ENCODE results near the gene JADE2.

DNA sequence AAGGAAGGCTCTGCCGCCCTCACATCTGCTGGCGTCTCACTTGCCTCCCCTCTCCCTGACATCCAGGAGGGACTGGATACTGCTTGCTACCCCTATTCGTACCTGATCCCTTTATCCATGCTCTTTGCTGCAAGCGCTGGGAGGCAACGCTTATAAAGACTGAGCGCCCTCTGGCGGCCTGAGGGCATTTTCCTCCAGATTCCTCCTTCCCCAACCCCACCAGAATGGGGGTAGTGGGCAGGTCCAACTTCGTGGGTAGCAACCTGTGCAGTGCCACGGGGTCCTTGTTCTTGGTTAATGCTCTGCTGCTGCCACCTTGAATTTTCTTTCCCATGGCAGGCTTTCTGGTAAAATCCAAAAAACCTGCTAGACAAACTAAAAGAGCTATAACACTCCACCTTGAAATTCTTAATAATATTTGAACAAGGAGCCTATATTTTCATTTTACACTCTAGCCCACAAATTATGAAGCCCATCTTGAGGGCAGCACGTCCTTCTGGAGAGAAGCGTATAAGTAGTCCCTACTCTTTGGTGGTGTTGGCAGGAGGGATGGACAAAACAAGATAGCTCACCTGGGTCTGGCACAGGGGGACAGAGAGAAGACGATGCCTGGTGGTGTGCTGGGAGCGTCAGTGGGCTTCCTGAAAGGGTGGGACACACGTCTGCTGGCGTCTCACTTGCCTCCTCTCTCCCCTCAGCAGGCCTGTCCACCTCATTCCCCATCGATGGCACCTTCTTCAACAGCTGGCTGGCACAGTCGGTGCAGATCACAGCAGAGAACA is 52.5 kb downstream of the JADE2 start:
- TF ChIP-seq, protein P1, sequence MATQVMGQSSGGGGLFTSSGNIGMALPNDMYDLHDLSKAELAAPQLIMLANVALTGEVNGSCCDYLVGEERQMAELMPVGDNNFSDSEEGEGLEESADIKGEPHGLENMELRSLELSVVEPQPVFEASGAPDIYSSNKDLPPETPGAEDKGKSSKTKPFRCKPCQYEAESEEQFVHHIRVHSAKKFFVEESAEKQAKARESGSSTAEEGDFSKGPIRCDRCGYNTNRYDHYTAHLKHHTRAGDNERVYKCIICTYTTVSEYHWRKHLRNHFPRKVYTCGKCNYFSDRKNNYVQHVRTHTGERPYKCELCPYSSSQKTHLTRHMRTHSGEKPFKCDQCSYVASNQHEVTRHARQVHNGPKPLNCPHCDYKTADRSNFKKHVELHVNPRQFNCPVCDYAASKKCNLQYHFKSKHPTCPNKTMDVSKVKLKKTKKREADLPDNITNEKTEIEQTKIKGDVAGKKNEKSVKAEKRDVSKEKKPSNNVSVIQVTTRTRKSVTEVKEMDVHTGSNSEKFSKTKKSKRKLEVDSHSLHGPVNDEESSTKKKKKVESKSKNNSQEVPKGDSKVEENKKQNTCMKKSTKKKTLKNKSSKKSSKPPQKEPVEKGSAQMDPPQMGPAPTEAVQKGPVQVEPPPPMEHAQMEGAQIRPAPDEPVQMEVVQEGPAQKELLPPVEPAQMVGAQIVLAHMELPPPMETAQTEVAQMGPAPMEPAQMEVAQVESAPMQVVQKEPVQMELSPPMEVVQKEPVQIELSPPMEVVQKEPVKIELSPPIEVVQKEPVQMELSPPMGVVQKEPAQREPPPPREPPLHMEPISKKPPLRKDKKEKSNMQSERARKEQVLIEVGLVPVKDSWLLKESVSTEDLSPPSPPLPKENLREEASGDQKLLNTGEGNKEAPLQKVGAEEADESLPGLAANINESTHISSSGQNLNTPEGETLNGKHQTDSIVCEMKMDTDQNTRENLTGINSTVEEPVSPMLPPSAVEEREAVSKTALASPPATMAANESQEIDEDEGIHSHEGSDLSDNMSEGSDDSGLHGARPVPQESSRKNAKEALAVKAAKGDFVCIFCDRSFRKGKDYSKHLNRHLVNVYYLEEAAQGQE (IDR thresholded peaks at IDR 0.05; ENCODE audit: low read depth): no peak
- TF ChIP-seq CREB1 (IDR thresholded peaks at IDR 0.05; ENCODE audit: low read depth) (no peak), CEBPB (IDR thresholded peaks at IDR 0.05) (no peak)

Measured in Ishikawa (cell line).